Epidermal melanocyte (primary cell): ENCODE results near the gene PDE6H.

Experiments used
- DNase-seq: peaks from one replicate; pipeline ENCODE4 v3.0.0; 2011; ENCODE audit warnings: low spot score; ENCODE audit not compliant: insufficient read length

PDE6H gene

DNA sequence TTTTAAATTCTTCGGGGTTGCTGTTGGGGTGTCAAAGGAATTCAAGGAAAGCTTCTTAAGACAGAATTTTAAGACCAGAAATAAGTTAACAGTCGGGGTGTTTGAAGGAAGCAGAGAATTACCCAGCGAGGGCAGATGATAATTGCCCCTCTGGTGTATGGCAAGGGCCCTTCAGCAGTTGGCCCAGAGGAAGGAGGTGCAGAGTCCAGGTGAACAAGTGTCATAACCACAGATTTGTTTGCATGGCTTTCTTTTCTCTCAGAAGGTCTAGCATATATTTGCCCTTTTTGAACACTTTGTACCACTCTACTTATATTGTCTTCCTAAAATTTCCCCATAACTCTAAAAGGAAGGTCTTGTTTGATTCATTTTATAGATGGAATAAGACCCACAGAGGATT lies 1.8 kb downstream of the PDE6H start:
- no peak for DNase-seq

DNA sequence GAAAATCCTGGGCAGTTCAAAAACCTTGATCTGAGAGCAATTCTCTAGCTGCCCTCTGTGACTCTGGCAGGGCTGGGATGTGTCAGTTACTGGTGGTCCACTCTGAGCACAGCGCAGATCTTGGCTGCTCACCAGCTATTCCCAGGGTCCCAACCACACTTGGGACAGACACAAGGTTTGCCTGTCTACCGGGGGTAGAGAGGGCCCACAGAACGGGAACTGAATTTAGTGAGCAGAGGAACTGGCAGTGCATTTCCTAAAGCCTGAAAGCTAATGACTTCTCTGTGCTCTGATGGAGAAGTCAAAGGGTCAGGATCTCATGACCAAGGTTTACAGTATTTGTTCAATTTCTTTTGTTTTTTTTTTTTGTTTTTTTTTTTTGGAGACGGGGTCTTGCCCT lies 2.6 kb downstream of the PDE6H start:
- DNase-seq, result no peak

DNA sequence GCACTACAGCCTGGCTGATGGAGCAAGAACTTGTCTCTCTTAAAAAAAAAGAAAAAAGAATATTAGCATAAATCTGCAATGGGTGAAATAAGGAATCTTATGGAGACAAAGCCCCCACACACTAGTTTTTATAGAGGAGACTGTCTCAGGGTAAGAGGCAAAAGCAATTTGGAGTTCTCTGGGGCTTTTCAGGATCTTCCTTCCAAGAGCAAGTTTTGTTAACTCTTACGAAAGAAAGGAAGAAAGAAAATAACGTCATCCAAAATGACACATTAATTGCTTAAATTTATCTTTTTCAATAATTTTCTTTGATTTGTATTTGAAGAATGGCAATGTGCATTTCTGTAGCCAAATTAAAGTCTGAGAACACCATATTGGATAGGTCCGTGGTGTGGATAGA lies 3.8 kb downstream of the PDE6H start:
- DNase-seq, result no peak

DNA sequence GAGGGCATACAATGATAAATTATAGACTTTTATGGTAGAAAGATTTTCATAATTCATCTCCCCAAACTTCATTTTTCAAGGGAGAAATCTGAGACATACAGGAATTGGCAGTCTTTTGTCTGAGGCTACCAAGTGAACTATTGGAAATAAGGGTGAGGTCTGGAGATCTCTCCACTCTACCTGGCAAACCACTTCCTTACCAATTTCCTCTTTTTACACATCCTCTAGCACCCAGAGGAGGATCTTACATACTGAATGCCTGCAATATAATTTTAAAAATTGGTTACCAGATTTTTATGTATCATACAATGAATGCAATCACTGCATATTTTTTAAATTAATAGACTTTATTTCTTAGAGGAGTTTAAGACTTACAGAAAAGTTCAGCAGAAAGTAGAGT lies 6.6 kb downstream of the PDE6H start:
- DNase-seq, result no peak

DNA sequence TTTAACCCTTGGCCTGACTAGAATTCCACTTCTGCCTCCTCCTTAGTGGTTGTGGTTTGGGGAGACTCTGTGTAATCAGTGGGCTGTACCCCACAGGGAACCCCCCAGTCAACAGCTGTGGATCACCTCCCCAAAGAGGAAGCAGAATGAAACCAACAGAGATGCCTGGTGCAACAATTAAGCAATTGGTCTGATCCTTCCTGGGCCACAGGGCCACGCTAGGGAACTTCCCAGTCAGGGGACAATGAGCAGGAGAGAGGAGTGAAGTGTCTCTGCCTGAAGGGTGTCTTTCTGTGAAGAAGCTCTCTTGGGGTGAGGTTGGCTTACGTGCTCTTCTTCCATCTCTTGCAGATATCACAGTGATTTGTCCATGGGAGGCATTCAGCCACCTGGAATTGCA lies 8.2 kb downstream of the PDE6H start:
- no peak for DNase-seq

DNA sequence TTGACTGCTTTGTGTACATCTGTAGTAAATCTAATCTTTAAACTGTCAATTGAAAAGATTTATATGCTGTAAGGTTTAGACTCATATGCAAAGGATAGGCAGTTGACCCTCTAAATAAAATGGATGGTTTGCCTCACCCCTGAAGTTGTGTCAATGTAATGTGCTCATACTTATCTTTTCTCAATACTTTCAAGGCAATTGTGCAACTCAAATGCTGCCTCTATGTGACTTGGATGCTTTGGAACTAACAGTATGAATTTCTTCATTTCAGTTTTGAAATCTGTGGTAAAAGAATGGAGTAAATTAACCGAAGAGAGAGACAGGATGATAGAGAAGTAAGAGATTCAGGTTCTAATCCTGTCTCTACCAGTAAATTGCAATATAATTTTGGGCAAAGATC lies 9.7 kb downstream of the PDE6H start:
- no peak for DNase-seq

DNA sequence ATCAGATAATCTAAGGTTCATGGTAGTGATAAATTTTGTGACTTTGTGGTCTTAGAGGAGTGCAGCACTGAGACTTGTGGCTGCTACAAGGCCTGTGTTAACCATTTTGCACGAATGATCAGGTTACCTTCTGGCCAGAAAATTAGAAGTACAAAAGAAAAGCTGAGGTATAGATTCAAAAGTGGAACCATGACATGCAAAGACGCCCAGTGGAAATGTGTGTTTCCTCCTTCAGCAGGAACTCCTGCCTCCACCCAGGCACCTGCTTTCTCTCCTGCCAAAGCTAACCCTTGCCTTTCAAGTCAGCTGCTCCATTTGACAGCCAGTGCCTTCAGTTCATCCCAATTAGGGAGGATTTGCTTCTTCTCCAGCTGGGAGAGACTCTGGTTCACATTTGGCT lies 10.1 kb downstream of the PDE6H start:
- DNase-seq, result no peak

DNA sequence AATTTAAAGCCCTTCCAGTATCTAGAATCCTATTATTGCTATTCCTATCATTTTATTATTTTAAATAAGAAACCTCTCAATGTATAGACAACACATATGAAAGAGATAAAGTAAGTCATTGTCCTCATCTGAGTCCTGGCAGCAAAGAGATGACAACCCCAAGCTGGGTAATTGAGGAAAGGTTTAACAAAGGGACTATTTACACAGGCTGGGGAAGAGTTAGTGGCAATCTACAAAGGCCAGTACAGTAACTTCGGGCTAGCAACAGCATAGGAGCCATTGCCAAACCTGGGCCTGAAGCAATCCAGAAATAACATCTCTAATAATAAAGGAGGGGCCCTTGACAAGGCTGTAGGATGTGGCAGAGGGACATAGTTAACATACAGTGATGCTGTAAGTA lies 11.2 kb downstream of the PDE6H start:
- DNase-seq, result no peak

DNA sequence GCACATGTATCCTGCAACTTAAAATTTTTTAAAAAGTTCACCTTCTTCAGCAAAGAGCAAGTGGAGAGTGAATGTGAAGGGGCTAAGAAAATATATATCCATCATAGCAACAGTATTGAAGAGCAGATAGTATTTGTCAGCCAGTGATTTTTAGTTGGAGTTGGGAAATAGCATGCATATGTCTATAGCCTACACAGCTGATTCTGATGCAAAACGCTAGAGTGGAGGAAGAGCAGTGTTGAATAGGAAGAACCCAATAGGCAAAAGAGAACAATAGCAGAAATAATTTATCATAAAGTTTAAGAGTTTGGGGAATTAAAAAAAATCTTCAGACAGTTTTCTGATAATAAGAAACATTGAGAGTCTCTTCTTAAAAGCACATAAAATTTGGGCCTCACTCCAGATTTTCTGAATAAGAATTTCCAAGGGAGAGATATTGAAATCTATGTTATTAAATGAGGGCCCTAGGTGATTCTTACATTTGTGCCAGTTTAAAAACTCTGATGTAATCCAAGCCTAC lies 12.0 kb downstream of the PDE6H start:
- DNase-seq, result no peak

DNA sequence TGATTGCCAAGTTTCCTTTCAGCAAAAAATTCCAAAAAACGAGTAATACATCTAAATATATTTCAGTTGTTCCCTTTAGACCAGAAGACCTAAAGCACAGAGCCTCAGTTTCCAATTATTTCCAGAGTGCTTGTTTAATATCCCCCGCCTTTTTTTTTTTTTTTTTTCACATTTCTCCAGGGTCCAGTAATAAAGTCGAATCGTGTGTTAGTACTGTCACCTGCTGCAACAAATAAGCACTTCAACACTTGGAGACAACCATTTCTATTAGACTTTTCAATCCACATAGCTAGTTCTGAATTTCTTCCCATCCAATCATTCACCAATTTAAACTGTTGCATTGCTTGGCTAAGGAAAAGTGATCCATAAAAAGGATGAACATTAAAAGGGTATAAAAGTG lies 13.6 kb downstream of the PDE6H start:
- DNase-seq, result no peak

DNA sequence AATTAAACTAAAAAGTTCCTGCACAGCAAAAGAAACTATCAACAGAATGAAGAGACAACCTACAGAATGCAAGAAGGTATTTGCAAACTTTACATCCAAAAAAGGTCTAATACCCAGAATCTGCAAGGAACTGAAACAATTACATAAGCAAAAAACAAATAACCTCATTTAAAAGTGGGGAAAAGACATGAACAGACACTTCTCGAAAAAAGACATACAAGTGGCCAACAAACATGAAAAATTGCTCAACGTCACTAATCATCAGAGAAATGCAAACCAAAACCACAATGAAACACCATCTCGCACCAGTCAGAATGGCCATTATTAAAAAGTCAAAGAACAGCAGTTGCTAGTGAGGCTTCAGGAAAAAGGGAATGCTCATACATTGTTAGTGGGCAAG lies 15.2 kb downstream of the PDE6H start:
- DNase-seq, result no peak

DNA sequence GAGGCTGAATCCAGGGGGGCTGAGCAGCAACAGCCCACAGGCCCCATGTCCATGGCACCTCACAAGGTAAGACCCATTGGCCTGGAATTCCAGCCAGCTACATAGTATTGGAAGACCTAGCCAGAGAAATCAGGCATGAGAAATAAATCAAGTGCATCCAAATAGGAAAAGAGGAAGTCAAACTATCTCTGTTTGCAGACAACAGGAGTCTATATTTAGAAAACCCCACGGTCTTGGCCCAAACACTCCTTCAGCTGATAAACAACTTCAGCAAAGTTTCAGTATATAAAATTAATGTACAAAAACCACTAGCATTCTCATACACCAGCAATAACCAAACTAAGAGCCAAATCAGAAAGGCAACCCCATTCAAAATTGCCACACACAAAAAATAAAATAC lies 16.9 kb downstream of the PDE6H start:
- DNase-seq, result no peak

DNA sequence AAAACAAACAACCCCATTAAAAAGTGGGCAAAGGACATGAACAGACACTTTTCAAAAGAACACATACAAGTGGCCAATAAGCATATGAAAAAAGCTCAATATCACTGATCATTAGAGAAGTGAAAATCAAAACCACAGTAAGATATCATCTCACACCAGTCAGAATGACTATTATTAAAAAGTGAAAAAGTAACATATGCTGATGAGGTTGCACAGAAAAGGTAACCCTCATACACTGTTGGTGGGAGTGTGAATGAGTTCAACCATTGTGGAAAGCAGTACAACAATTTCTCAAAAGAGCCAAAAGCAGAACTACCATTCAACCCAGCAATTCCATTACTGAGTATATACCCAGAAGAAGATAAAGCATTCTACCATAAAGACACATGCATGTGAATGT lies 18.2 kb downstream of the PDE6H start:
- no peak for DNase-seq

DNA sequence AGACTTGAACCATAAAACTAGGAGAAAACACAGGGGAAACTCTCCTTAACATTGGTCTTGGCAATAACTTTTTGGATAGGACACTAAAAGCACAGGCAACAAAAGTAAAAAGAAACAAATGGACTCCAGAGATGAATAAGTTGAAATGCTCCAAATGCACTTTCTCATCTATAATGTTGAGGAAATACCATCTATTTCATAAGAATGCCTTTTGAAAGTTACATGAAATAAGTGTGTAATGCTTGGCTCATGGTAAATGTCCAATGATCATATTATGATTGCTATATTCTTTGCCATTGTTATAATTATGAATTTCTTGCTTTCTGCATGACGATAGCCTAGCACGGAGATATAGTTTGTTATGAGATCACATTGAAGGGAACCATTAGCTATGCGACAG lies 19.8 kb downstream of the PDE6H start:
- no peak for DNase-seq

DNA sequence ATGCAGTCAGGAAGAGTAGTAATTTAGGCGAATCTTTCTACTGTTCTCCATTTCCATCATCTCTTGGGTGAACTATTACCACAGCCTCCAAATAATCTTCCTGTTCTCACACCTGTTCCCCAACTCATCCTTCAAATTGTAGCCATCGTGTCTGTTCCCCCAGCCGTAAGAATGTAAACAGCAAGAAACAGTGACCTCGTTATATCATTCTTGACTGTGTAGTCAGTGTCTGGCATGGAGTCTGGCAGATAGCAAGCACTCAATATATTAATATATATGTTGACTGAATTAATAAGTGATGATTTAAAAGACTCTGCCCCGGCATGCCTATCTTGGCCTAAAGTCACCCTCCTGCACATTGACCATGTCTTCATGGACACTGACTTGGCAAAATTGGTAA lies 20.3 kb downstream of the PDE6H start:
- no peak for DNase-seq

DNA sequence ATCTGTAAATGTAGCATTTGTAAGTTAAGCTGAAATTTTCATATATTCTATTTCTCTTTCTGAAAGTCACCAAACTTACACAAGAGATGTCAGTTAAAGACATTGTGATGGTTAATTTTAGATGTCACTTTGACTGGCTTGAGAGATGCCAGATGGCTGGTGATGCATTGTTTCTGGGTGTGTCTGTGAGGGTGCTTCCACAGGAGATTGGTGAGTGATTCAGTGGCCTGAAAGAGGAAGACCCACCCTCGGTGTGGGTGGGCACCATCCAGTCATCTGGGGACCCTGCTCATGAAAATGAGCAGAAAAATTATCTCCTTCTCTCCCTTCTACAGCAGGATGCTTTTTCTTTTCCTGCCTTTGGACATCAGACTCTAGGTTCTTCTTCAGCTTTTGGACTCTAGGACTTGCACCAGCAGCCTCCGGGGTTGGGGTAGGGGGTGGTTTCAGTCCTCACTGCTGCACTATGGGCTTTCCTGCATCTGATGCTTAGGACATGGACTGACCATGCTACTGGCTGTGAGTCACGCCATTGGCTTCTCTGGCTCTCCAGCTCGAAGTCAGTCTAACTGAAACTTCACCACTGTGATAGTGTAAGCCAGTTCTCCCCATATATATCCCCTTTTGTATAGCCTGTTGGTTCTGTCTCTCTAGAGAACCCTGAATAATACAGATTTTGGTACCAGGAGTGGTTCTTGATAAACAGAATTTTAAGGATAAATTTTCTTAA lies 20.9 kb downstream of the PDE6H start:
- DNase-seq, result no peak

DNA sequence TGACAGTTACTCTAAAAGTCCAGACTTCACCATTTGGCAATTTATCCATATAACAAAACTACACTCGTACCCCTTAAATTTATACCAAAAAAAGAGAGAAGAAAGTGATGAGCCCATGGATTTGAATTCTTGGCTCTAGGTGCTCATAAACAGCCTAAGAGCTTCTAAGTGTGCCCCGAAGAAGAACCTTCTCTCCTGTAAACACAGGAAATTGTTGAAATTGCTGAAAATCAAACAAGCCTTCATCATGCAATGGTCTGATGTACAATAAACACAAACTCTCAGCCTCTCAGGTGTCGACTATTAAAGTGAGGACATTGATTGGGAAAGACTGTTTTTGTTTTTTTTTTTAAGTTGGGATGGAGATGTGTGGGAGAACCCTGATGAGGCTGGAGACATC lies 21.8 kb downstream of the PDE6H start:
- no peak for DNase-seq

DNA sequence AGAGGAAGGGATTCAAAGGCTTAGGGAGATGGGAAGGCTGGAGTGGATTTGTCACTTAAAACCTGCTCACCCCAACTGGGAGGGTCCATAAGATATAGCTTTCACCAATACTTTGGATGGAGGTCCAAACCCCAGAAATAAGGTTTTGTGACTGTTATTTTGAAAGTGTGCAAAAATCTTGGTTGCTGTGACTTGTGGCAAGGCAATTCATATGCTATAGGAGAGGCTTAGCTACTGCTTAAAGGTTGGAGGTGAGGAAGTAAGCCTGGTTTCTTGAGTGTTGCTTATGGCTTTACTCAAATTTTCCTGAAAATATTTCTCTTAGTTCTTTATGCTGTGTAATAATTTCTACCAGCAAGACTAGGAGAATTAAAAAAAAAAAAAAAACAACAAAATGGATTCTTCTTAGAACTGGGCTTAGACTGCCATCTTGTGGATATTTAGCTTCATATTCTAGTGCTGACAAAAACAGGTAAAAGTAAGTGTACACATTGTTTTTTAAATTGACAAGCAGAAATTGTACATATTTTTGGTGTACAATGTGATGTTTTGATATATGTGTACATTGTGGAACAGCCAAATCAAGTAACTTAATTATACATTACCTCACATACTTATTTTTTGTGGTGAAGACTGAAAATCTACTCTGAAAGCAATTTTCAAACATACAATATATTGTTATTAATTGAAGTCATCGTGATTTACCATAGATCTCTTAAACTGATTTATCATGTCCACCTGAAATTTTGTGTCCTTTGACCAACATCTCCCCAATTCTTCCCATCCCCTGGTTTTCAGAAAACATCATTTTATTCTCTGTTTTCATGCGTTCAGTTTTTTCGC lies 23.0 kb downstream of the PDE6H start:
- DNase-seq, result no peak

DNA sequence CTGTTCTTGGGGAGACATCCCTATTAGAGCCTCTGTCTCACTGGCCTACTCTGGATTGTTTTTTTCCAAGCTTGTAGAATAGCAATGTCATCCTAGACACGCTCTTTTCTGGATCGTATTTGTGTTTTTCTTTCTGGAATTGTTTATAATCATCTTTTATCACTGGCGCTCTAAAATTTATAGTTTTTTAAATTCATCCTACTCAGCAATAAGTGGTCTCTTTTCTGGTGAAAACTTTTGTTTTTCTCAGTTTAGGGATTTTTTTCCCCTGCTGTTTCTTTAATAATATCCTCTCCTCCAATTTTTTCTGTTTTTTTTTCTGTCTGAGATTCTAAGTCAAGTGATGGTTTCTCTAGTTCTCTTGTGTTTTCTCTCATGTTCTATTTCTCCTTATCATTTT lies 25.2 kb downstream of the PDE6H start:
- DNase-seq, result no peak

DNA sequence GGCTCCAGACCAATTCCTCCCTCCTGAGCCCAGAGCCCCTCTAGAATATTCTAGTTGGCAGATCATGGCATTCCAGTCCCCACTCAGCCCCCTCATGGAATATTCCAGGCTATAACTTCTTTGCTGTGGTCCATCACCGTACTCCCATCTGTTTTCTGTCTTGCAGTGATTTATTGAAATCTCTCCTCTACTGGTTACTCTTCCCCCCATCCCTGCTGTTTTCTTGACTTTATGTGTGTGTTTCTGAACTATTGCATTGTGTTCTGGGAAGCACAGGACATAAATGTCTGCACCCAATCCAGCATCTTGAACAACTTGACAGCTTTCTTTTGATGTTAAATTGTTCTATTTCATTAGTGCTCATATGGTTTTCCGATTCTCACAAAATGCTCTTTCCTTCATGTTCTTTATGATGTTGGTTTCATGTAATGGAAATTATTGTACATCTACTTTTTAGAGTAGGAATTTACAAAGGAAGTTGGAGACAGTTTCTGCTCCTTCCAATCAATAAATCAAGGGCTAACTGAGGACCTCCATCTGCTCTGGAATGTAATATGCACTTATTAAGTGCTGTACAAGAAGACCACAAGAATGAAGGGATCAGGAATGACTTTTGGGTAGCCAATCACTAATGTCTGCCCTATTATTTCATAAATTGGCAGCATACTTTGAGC lies 26.3 kb downstream of the PDE6H start:
- DNase-seq, result no peak

DNA sequence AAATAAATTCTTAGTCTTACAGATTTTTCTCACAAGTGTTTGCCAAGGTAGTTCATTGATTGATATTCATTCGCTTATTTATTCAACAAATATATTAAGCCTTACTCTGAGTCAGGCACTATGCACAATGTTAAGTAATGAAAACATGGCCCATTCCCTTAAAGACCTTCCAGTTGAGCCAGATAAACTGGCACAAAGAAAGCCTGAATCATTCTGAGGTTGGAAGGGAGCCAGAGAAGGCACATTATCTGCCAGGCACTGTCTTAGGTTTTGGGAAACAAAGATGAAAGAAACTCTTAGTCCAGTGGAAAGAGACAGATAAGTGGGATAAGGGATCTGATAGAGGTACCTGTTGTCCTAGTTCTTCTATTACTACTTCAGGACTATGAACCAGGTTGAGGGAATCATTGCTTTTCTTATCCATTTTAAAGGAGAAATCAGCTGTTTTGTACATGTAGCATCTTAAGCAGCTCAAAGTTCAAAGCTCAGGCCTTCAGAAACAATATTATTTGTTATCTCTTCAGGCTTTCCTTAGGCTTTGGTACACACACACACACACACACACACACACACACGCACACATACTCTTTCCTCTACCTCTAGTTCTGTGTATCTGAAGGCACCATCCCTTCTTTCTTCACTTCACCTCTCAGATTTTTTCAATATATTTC lies 27.0 kb downstream of the PDE6H start:
- DNase-seq, result no peak

DNA sequence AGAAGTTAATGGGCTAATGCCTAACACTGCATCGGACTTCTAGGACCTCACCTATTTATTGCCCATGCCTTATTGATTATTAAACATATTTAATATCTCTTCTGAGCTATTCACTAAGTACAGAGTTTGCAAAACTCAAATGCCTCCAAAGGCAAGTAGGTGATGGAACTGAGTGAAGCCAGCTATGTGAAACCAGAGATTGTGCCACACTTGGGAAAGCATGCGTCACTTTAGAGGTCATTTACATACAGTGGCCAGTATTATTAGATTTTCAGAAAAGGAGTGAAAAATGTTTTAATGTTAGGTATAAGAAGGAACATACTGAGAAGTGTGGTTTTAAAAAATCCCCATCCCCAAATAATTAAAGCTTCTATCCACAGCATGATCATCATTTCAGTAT lies 27.7 kb downstream of the PDE6H start:
- DNase-seq, result no peak
